ENCODE results near the gene FPR2.
"Not testable (repeated sequence)": the region's sequence is repeated elsewhere in the genome, so short reads cannot be mapped to it uniquely, and the experiment has no call there.

Gene FPR2

GRCh38 chr19:51803967-51804366, 43.0 kb downstream of the FPR2 start:
- no peak for DNase-seq

- not testable (repeated sequence) for DNase-seq
Measured at GRCh38 chr19:51804789-51805188, 43.8 kb downstream of the FPR2 start.

- DNase-seq, result not testable (repeated sequence)
Measured at GRCh38 chr19:51805396-51805795, 44.4 kb downstream of the FPR2 start.

GRCh38 chr19:51806571-51806970, 45.6 kb downstream of the FPR2 start:
- DNase-seq, result not testable (repeated sequence)

- peak in 2 of 56 donors; percentile 14 to 33 for DNase-seq
Measured at GRCh38 chr19:51807111-51807701, 46.2 kb downstream of the FPR2 start.

- DNase-seq, result no peak
Measured at GRCh38 chr19:51807925-51808324, 46.9 kb downstream of the FPR2 start.

GRCh38 chr19:51808333-51808986, 47.5 kb downstream of the FPR2 start:
- DNase-seq, result no peak

- DNase-seq, result no peak
Measured at GRCh38 chr19:51809787-51810186, 48.8 kb downstream of the FPR2 start.

GRCh38 chr19:51810223-51810622, 49.2 kb downstream of the FPR2 start:
- no peak for DNase-seq

- DNase-seq, result peak in 17 of 56 donors; percentile 1 to 67 (median 13)
Measured at GRCh38 chr19:51811344-51811743, 50.4 kb downstream of the FPR2 start.

- DNase-seq, result no peak
Measured at GRCh38 chr19:51815043-51815442, 54.1 kb downstream of the FPR2 start.

GRCh38 chr19:51816711-51817110, 55.7 kb downstream of the FPR2 start:
- no peak for DNase-seq

GRCh38 chr19:51820011-51820410, 59.0 kb downstream of the FPR2 start:
- DNase-seq, result no peak
